Measurements from ENCODE around the gene URM1.

- no peak for TF ChIP-seq POLR2AphosphoS5 (IDR thresholded peaks at IDR 0.05)
- TF ChIP-seq CTCF (IDR thresholded peaks at IDR 0.05) = no peak
Measured at GRCh38 chr9:128321879-128322403, 49.2 kb upstream of the URM1 start.
